ENCODE data around the gene AQP5.
"Not testable (repeated sequence)": the region's sequence is repeated elsewhere in the genome, so short reads cannot be mapped to it uniquely, and the experiment has no call there.

Gene AQP5

GRCh38 chr12:49980501-49981349 lies 19.1 kb downstream of the AQP5 start:
- DNase-seq (ENCODE audit: low spot score): no peak

- no peak for DNase-seq (ENCODE audit: low spot score)
Measured at GRCh38 chr12:49982246-49983087, 20.8 kb downstream of the AQP5 start.

- DNase-seq (ENCODE audit: low spot score): no peak
Measured at GRCh38 chr12:49983892-49984291, 22.2 kb downstream of the AQP5 start.

- DNase-seq (ENCODE audit: low spot score): no peak
Measured at GRCh38 chr12:49984476-49985359, 23.0 kb downstream of the AQP5 start.

- no peak for DNase-seq (ENCODE audit: low spot score)
Measured at GRCh38 chr12:49985981-49986380, 24.3 kb downstream of the AQP5 start.

- DNase-seq (ENCODE audit: low spot score): not testable (repeated sequence)
Measured at GRCh38 chr12:49986476-49986875, 24.8 kb downstream of the AQP5 start.

- DNase-seq (ENCODE audit: low spot score): no peak
Measured at GRCh38 chr12:49987625-49988303, 26.1 kb downstream of the AQP5 start.

DNA sequence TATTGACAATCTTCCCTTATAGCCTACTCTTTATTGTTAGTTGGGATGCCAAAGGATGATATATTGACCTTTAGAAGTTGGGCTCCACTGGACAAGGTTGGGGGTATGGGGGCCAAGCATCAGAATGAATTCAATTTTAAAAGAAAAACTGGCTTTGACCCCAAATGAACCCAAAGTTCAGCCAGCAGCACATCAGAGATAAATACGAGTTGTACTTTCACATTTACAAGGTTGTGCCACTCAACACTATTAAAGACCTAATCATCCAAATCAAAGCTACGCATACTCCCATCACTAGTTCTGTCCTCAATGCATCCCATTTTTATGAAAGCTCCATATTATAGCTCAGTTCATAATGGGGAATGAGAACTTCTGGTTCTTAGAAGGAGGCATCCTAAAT lies 27.7 kb downstream of the AQP5 start:
- not testable (repeated sequence) for DNase-seq (ENCODE audit: low spot score)

DNA sequence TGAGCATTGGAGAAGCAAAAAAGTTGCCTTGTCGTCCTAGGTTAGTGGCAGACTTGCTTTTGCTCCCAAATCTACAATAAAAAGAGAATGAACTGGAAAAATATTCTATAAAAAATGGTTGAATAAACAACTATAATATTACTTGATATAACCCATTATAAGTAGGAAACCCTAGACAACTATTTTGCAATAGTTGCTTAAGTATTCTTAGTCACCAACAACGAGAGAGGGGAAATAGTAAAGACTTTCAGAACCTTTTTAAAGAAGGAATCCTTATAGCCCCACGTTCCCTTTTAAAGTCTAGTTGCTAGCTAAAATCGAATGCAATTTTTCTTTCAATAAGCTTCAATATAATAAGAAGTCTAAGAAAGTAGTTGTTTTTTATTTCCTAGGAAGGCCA lies 28.6 kb downstream of the AQP5 start:
- no peak for DNase-seq (ENCODE audit: low spot score)

DNA sequence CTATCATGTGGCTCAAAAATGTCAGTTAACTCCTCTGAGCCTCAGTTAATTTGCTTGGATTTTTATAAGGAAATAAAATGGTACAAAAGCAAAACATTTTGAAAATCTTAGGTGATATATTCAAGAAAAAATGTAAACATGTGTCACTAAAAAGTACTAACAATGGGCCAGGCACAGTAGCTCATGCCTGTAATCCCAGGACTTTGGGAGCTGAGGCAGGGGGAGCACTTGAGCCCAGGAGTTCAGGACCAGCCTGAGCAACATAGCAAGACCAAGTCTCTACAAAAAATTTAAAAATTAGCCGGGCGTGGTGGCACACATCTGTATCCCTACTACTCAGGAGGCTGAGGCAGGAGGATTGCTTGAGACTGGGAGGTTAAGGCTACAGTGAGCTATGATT lies 36.8 kb downstream of the AQP5 start:
- no peak for DNase-seq (ENCODE audit: low spot score)

- DNase-seq (ENCODE audit: low spot score): no peak
Measured at GRCh38 chr12:50003595-50003994, 41.9 kb downstream of the AQP5 start.

GRCh38 chr12:50004696-50005095 lies 43.0 kb downstream of the AQP5 start:
- DNase-seq (ENCODE audit: low spot score): no peak

GRCh38 chr12:50005175-50005574 lies 43.5 kb downstream of the AQP5 start:
- DNase-seq (ENCODE audit: low spot score): no peak

GRCh38 chr12:50006280-50006679 lies 44.6 kb downstream of the AQP5 start:
- no peak for DNase-seq (ENCODE audit: low spot score)

DNA sequence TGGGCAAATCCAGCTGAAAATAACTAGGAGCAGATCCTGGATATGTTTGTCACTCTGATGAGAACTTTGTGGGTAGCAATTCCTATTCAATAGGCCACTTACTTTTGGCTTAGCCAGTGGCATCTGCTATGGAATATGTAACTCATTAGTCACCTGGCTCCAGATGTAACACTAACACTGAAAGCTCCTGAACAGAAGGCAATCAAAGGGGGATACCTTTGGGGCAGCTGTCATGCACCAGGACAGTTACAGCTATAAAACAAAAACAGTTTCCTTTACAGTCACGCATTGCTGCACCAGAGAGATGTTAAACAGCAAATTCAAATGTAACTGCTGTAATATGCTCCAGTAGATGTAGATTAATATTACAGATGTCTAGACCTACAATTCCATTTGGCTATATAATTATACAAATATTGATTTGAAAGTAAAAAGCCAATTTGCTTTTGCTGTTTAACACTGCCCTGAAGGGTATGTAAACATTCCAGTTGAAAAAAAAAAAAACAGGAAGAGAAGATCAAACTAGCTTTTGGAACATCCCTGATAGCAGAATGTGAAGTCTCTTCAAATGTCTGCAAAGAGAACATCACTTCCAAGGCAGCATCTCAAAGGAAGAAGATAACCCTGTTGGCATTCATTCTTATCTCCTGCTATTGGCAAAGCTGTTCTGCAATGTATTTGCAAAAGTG lies 45.2 kb downstream of the AQP5 start:
- DNase-seq (ENCODE audit: low spot score): peak; percentile 39

DNA sequence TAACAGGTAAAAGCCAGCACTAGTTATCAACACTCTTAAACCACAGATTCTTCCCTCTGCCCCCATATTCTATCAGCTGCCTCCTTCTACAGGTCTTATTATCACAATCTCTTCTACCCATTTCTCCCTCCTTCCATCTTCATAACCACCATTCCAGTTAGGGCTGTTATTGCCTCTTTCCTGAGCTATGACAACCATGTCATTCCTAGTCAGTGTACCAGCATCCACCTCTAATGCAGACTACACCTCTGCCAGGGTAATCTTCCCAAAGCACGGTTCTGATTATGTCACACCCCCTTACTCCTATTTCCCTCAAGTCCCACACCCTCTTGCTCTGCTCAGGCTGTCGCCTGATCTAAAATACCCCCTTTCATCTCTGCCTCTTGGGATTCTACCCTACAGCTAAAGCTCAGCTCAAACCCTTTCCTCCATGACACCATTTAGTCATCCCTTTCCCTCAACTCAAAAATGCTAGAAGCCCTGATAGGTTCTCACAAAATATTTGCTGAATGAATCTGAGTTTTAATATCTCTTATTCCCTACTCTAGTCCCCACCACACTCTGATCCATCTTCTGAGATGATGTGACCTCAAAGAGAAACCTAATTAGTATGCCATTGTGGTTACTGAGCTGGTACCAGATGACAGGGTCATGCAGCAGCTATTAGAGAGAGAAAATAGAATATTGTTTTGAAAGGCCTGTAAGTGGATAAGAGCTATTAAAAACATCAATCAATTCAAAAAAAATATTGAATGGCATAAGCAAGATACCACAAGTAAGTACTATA lies 51.9 kb downstream of the AQP5 start:
- DNase-seq (ENCODE audit: low spot score): no peak

DNA sequence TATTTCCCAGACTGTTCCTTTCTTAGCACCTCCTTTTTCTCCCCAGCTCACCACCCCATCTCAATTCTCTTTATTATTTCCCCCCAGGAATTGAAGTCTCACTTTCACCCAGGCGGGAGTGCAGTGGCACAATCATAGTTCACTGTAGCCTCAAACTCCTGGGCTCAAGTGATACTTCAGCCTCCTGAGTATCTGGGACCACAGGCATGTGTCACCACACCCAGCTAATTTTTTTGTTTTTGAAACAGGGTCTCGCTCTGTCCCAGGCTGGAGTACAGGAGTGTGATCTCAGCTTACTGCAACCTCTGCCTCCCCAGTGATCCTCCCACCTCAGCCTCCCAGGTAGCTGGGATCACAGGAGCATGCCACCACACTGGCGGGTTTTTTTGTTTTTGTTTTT lies 52.7 kb downstream of the AQP5 start:
- DNase-seq (ENCODE audit: low spot score): no peak
